H1 (cell line): Measurements from ENCODE around the gene BCL2L13. TPM values are rescaled to one million over a fixed set of nuclear protein-coding genes. Genes with fewer than 3 reads are reported as not detected.

Experiments used
- CTCF ChIA-PET: fragments of 300-600 bp; sonication (Branson Sonifier 250); formaldehyde crosslinking; loops from one replicate; lab custom pipeline; 2021; ENCODE audit not compliant: partially characterized antibody; lab: Charles Lee
- POLR2A ChIA-PET: fragments of 300-600 bp; sonication (Branson Sonifier 250); formaldehyde crosslinking; loops from one replicate; lab custom pipeline; 2021; ENCODE audit warnings: inconsistent platforms; ENCODE audit not compliant: partially characterized antibody; lab: Charles Lee
- DNase-seq, 2 experiments: peaks; one replicate each; pipeline versions ENCODE4 v3.0.0 to v3.0.0-alpha.2; 2010 to 2022; ENCODE audit warnings: low spot score in 2 of 2, low read depth in 1 of 2, mixed read lengths in 1 of 2
- FAIRE-seq: peaks from 2 replicates; lab custom pipeline; 2011; peaks lifted over from hg19 to GRCh38; lab: Jason Lieb, UNC
- H2AFZ ChIP-seq: 2 replicates; pipeline ENCODE4 v1.8.1; 2012; ENCODE audit warnings: low read length, inconsistent platforms
- H2AK5ac ChIP-seq: 2 replicates; pipeline ENCODE4 v1.6.1; 2013; ENCODE audit warnings: low read depth, low read length
- H2BK120ac ChIP-seq: replicated peaks from 2 replicates; pipeline ENCODE3; 2013; ENCODE audit warnings: low read depth, low read length, inconsistent platforms
- H2BK12ac ChIP-seq: 2 replicates; pipeline ENCODE4 v1.6.1; 2013; ENCODE audit warnings: low read depth, low read length
- H2BK15ac ChIP-seq: 2 replicates; pipeline ENCODE4 v1.6.1; 2013; ENCODE audit warnings: low read length
- H2BK20ac ChIP-seq: 2 replicates; pipeline ENCODE4 v1.6.1; 2013; ENCODE audit warnings: low read length
- H2BK5ac ChIP-seq: 2 replicates; pipeline ENCODE4 v1.6.1; 2013; ENCODE audit warnings: low read depth, low read length
- H3K14ac ChIP-seq: 2 replicates; pipeline ENCODE4 v1.6.1; 2013; ENCODE audit warnings: inconsistent platforms; ENCODE audit not compliant: insufficient read length
- H3K18ac ChIP-seq: 2 replicates; pipeline ENCODE4 v1.6.1; 2013; ENCODE audit warnings: low read length; ENCODE audit errors: extremely low read depth
- H3K23ac ChIP-seq: 2 replicates; pipeline ENCODE4 v1.6.1; 2013; ENCODE audit warnings: inconsistent platforms; ENCODE audit not compliant: insufficient read length
- H3K23me2 ChIP-seq: 2 replicates; pipeline ENCODE4 v1.6.1; 2013; ENCODE audit warnings: low read depth, low read length
- H3K27ac ChIP-seq: 2 replicates; pipeline ENCODE4 v1.6.1; 2011; ENCODE audit warnings: low read depth, low read length, inconsistent platforms
- H3K27me3 ChIP-seq, 4 experiments: replicated peaks in 1 of 4; 1 replicate in 1 of 4; 2 replicates in 3 of 4; pipeline versions ENCODE4 v1.6.1 to v1.8.1; 2011 to 2013; ENCODE audit warnings: low read length in 3 of 4, mild to moderate bottlenecking in 3 of 4, inconsistent platforms in 2 of 4, mixed read lengths in 2 of 4, moderate library complexity in 1 of 4; ENCODE audit not compliant: control insufficient read depth in 3 of 4, insufficient read depth in 3 of 4; ENCODE audit errors: extremely low read depth in 1 of 4
- H3K36me3 ChIP-seq, 4 experiments: 2 replicates each; pipeline versions ENCODE4 v1.6.1 to v1.8.1; 2011 to 2013; ENCODE audit warnings: mild to moderate bottlenecking in 4 of 4, low read length in 3 of 4, moderate library complexity in 2 of 4, control low read depth in 1 of 4, inconsistent platforms in 1 of 4; ENCODE audit not compliant: insufficient read depth in 4 of 4, control insufficient read depth in 2 of 4
- H3K4ac ChIP-seq: replicated peaks from 2 replicates; pipeline ENCODE3; 2013; ENCODE audit warnings: low read length, low read depth, mixed read lengths, inconsistent platforms; ENCODE audit not compliant: insufficient read length
- H3K4me1 ChIP-seq, 4 experiments: replicated peaks in 1 of 4; 1 replicate in 1 of 4; 2 replicates in 3 of 4; pipeline versions ENCODE4 v1.6.1 to v1.8.1; 2011 to 2013; ENCODE audit warnings: low read length in 3 of 4, inconsistent platforms in 2 of 4, mixed read lengths in 1 of 4; ENCODE audit not compliant: insufficient read depth in 4 of 4, control insufficient read depth in 3 of 4
- H3K4me2 ChIP-seq, 2 experiments: 2 replicates each; pipeline versions ENCODE4 v1.6.1 to v1.8.1; 2011 to 2013; ENCODE audit warnings: low read depth in 2 of 2, low read length in 2 of 2, control low read depth in 1 of 2, inconsistent platforms in 1 of 2, mild to moderate bottlenecking in 1 of 2; ENCODE audit not compliant: insufficient read depth in 1 of 2
- H3K4me3 ChIP-seq, 4 experiments: fragments of 200-600, 300-600 bp in 1 of 4; sonication (generic), shearing (Covaris generic), sonication (Bioruptor Twin) in 1 of 4; 2 replicates each; pipeline versions ENCODE4 v1.5.1 to v1.8.1; 2011 to 2016; ENCODE audit warnings: low read length in 4 of 4, low read depth in 3 of 4, control low read depth in 2 of 4, inconsistent platforms in 2 of 4, mild to moderate bottlenecking in 2 of 4, mixed read lengths in 1 of 4, moderate library complexity in 1 of 4; ENCODE audit not compliant: insufficient read depth in 2 of 4; ENCODE audit errors: extremely low read depth in 1 of 4
- H3K56ac ChIP-seq: replicated peaks from 2 replicates; pipeline ENCODE3; 2013; ENCODE audit warnings: low read depth, mild to moderate bottlenecking, mixed read lengths, low read length, inconsistent platforms; ENCODE audit not compliant: insufficient read length
- H3K79me1 ChIP-seq: 2 replicates; pipeline ENCODE4 v1.6.1; 2013; ENCODE audit warnings: low read depth, low read length, control low read depth
- H3K79me2 ChIP-seq, 2 experiments: 2 replicates each; pipeline versions ENCODE4 v1.6.1 to v1.8.1; 2012 to 2013; ENCODE audit warnings: low read length in 2 of 2, mild to moderate bottlenecking in 2 of 2, inconsistent platforms in 1 of 2; ENCODE audit not compliant: insufficient read depth in 2 of 2, control insufficient read depth in 1 of 2
- H3K9ac ChIP-seq, 4 experiments: replicated peaks in 1 of 4; 1 replicate in 1 of 4; 2 replicates in 3 of 4; pipeline versions ENCODE4 v1.6.1 to v1.8.1; 2011 to 2013; ENCODE audit warnings: low read depth in 3 of 4, low read length in 3 of 4, control low read depth in 2 of 4, mild to moderate bottlenecking in 2 of 4, moderate library complexity in 2 of 4, inconsistent platforms in 1 of 4; ENCODE audit errors: extremely low read depth in 1 of 4
- H3K9me3 ChIP-seq, 2 experiments: 2 replicates each; pipeline versions ENCODE4 v1.6.1 to v1.8.1; 2012 to 2013; ENCODE audit warnings: mild to moderate bottlenecking in 2 of 2, moderate library complexity in 2 of 2, control low read depth in 1 of 2, inconsistent platforms in 1 of 2, low read depth in 1 of 2, low read length in 1 of 2, mixed read lengths in 1 of 2; ENCODE audit not compliant: insufficient read depth in 2 of 2
- H4K20me1 ChIP-seq, 2 experiments: replicated peaks in 1 of 2; 2 replicates each; pipeline versions ENCODE3 to v1.8.1; 2011 to 2013; ENCODE audit warnings: inconsistent platforms in 2 of 2, low read length in 2 of 2, mild to moderate bottlenecking in 1 of 2; ENCODE audit not compliant: insufficient read depth in 2 of 2, control insufficient read depth in 1 of 2
- H4K5ac ChIP-seq: 2 replicates; pipeline ENCODE4 v1.6.1; 2013; ENCODE audit warnings: low read length, low read depth, mixed read lengths, inconsistent platforms; ENCODE audit not compliant: insufficient read length
- H4K8ac ChIP-seq: 2 replicates; pipeline ENCODE4 v1.8.0; 2013; ENCODE audit warnings: mild to moderate bottlenecking, moderate library complexity, low read length, inconsistent platforms; ENCODE audit not compliant: insufficient read depth; ENCODE audit errors: extremely low read depth
- H4K91ac ChIP-seq: replicated peaks from 2 replicates; pipeline ENCODE3; 2013; ENCODE audit warnings: low read length, mixed read lengths, inconsistent platforms; ENCODE audit not compliant: insufficient read length
- ASH2L ChIP-seq: fragments of 200-600, 300-600 bp; sonication (generic); IDR thresholded peaks from one replicate; pipeline ENCODE4 v1.7.1; 2017; ENCODE audit warnings: low read length
- GTF2F1 ChIP-seq: IDR thresholded peaks from 2 replicates; pipeline ENCODE4 v1.6.1; 2012; ENCODE audit warnings: low read depth, low read length, improper control_type of control experiment, borderline replicate concordance
- JUND ChIP-seq: IDR thresholded peaks from 2 replicates; pipeline ENCODE4 v1.6.1; 2011; ENCODE audit warnings: mild to moderate bottlenecking, improper control_type of control experiment, low read length
- SIRT6 ChIP-seq: IDR thresholded peaks from one replicate; pipeline ENCODE4 v1.7.1; 2012; ENCODE audit warnings: low read length, inconsistent platforms
- SIX5 ChIP-seq: IDR thresholded peaks from 2 replicates; pipeline ENCODE4 v1.6.1; 2011; ENCODE audit warnings: mild to moderate bottlenecking, low read depth, low read length
- TEAD4 ChIP-seq: IDR thresholded peaks from 2 replicates; pipeline ENCODE4 v1.6.1; 2012; ENCODE audit warnings: low read depth, low read length, inconsistent platforms, mixed read lengths
- WGBS, 2 experiments: shearing (Covaris generic) in 1 of 2; methylation state at CpG; one replicate each; pipeline versions ENCODE4 v1.1.6 to v1.1.7; 2013 to 2015; ENCODE audit warnings: low lambda C conversion rate in 2 of 2, mixed read lengths in 2 of 2, inconsistent platforms in 1 of 2, low coverage in 1 of 2, missing lambda C conversion rate in 1 of 2; ENCODE audit not compliant: insufficient replicate concordance in 2 of 2, insufficient coverage in 1 of 2, insufficient read length in 1 of 2; ENCODE audit errors: extremely low coverage in 1 of 2, missing lambda C conversion rate in 1 of 2; 5-methylcytosine and 5-hydroxymethylcytosine counted together
- polyA plus RNA-seq, 7 experiments: library from polyadenylated mRNA; depleted of rRNA in 3 of 7; stranded (reverse) in 5 of 7; unstranded in 2 of 7; fragments of >200 nt in 5 of 7; fragments of 200-250 nt in 2 of 7; gene quantifications; 1 replicate in 5 of 7; 2 replicates in 1 of 7; 4 replicates in 1 of 7; pipeline versions ENCODE4 v1.2.1 to v1.2.3, GENCODE V29; 2011 to 2013; ENCODE audit warnings: missing spikeins in 2 of 7, mixed read lengths in 2 of 7
- total RNA-seq: library from RNA; stranded (reverse); fragmentation: NEBNext Ultra II Directional; extraction: Animal tissue kit (Norgen Biotek cat#: 25700); gene quantifications from 2 replicates; pipeline ENCODE4 v1.2.1, GENCODE V29; 2021

The BCL2L13 gene
- total and polyA plus RNA-seq, 2 of the 8 experiments (the other 6 are each of a cell fraction or from before 2014, with no cell fraction given), result 20.7 to 35.0 TPM

- H3K14ac ChIP-seq, result no peak overlapping the region
- H3K36me3 ChIP-seq, result no peaks in the 10 kb centered on the region
- POLR2A ChIA-PET, result no interaction called here
- no peaks in the 10 kb centered on the region for H3K79me1 ChIP-seq
- no peaks in the 10 kb centered on the region for H3K27me3 ChIP-seq
- H4K5ac ChIP-seq, result no peak overlapping the region
- no peak overlapping the region for H4K91ac ChIP-seq
- no peak overlapping the region for H2AFZ ChIP-seq
- H4K8ac ChIP-seq, result no peak overlapping the region
- no peaks in the 10 kb centered on the region for H3K79me2 ChIP-seq
- no peak overlapping the region for H2BK12ac ChIP-seq
- H3K4me2 ChIP-seq, result no peak overlapping the region
- H2BK20ac ChIP-seq, result no peak overlapping the region
- FAIRE-seq (no peak), DNase-seq (no peak)
- H2BK15ac ChIP-seq, result no peak overlapping the region
- no peak overlapping the region for H3K23ac ChIP-seq
- H3K4me1 ChIP-seq, result peaks cover 0 to 4% (median 0%) of the 10 kb centered on the region in 4 experiments; a peak in 1 of 7 replicates
- no peak overlapping the region for H3K27ac ChIP-seq
- WGBS, 2 experiments, result 86% methylated on average over 5 of the region's 5 CpGs; no CpG with 5 or more reads in 1 of the 2 experiments
- no peak overlapping the region for H2BK5ac ChIP-seq
- no peak overlapping the region for H3K4ac ChIP-seq
- no peaks in the 10 kb centered on the region for H4K20me1 ChIP-seq
- H3K18ac ChIP-seq, result no peak overlapping the region
- TF ChIP-seq TEAD4 (no peak), ASH2L (no peak), SIX5 (no peak), SIRT6 (no peak), GTF2F1 (no peak), JUND (no peak)
- no peak overlapping the region for H2AK5ac ChIP-seq
- no peak overlapping the region for H3K9ac ChIP-seq
- no peak overlapping the region for H2BK120ac ChIP-seq
- no peak overlapping the region for H3K56ac ChIP-seq
- CTCF ChIA-PET, result no interaction called here
- no peaks in the 10 kb centered on the region for H3K9me3 ChIP-seq
- no peaks in the 10 kb centered on the region for H3K23me2 ChIP-seq
- no peak overlapping the region for H3K4me3 ChIP-seq
These were observed 57.4 kb downstream of the BCL2L13 start for GRCh38 chr22:17695986-17696385.
